Thyroid gland (tissue), 4 donors: ENCODE measurements around the gene LBHD1.

Experiments
- POLR2A ChIP-seq, 2 donors: fragments of 450-650 bp; IDR thresholded peaks; one replicate each; pipeline ENCODE4 v1.6.1; 2017; ENCODE audit warnings: antibody characterized with exemption in 2 of 2, mild to moderate bottlenecking in 2 of 2, moderate library complexity in 1 of 2
- TF ChIP-seq, protein P1 (sequence below), 6 experiments: fragments of 200-600 bp in 3 of 6; fragments of 450-650 bp in 3 of 6; sonication (generic) in 3 of 6; IDR thresholded peaks; one replicate each; pipeline ENCODE4 v1.5.1; 2016 to 2019; ENCODE audit warnings: antibody characterized with exemption in 6 of 6, mild to moderate bottlenecking in 2 of 6, inconsistent platforms in 1 of 6, moderate library complexity in 1 of 6

DNA sequence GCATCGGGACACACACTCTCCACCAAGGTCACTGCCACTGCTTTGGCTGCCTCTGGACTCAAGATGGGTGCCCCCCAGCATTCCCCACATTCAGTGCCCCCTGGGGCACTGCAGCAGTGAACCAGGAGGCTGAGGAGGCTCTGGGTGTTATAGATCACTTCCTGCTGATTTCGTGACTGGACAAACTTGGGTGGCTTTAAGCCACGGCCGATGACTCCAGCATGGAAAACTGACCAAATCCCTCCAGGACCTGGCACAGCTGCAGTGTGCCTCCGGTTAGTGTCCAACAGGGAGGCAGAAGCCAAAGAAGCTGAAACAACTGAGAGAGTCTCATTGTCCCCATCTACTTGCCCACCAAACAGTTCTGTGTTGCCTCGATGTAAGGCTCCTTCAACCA lies 24.5 kb downstream of the LBHD1 start:
- TF ChIP-seq POLR2A (IDR thresholded peaks at IDR 0.05) = no peak
- TF ChIP-seq, protein P1, sequence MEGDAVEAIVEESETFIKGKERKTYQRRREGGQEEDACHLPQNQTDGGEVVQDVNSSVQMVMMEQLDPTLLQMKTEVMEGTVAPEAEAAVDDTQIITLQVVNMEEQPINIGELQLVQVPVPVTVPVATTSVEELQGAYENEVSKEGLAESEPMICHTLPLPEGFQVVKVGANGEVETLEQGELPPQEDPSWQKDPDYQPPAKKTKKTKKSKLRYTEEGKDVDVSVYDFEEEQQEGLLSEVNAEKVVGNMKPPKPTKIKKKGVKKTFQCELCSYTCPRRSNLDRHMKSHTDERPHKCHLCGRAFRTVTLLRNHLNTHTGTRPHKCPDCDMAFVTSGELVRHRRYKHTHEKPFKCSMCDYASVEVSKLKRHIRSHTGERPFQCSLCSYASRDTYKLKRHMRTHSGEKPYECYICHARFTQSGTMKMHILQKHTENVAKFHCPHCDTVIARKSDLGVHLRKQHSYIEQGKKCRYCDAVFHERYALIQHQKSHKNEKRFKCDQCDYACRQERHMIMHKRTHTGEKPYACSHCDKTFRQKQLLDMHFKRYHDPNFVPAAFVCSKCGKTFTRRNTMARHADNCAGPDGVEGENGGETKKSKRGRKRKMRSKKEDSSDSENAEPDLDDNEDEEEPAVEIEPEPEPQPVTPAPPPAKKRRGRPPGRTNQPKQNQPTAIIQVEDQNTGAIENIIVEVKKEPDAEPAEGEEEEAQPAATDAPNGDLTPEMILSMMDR (IDR thresholded peaks at IDR 0.05) = no peak
